IMR-90 (cell line): ENCODE results near the gene SCRN2.

Source experiments
- CEBPB ChIP-seq: IDR thresholded peaks from 2 replicates; pipeline ENCODE4 v1.6.1; 2012; ENCODE audit warnings: low read depth, low read length, improper control_type of control experiment
- CTCF ChIP-seq: conservative IDR thresholded peaks from 2 replicates; pipeline ENCODE4 v1.5.1; 2012; ENCODE audit warnings: mild to moderate bottlenecking, low read depth, low read length, improper control_type of control experiment
- MAFK ChIP-seq: IDR thresholded peaks from 2 replicates; pipeline ENCODE4 v1.6.1; 2012; ENCODE audit warnings: low read depth, low read length, improper control_type of control experiment
- MXI1 ChIP-seq: IDR thresholded peaks from 2 replicates; pipeline ENCODE4 v1.6.1; 2012; ENCODE audit warnings: low read depth, mild to moderate bottlenecking, low read length, moderate library complexity, borderline replicate concordance
- POLR2A ChIP-seq: IDR thresholded peaks from 2 replicates; pipeline ENCODE4 v1.6.1; 2012; ENCODE audit warnings: mild to moderate bottlenecking, low read depth, low read length
- RAD21 ChIP-seq: IDR thresholded peaks from 2 replicates; pipeline ENCODE4 v1.6.1; 2012; ENCODE audit warnings: low read length, improper control_type of control experiment
- SMC3 ChIP-seq: fragments of 150-350 bp; IDR thresholded peaks from 2 replicates; pipeline ENCODE4 v1.6.1; 2016; ENCODE audit warnings: low read depth, mild to moderate bottlenecking, antibody characterized with exemption, low read length, moderate library complexity
- USF2 ChIP-seq: fragments of 150-350 bp; IDR thresholded peaks from 2 replicates; pipeline ENCODE4 v1.6.1; 2017; ENCODE audit warnings: mild to moderate bottlenecking, antibody characterized with exemption, low read length, low read depth

GRCh38 chr17:47806913-47807255, 34.2 kb downstream of the SCRN2 start:
- TF ChIP-seq CEBPB (no peak), CTCF (no peak), MAFK (no peak), RAD21 (no peak), POLR2A (no peak), SMC3 (no peak), MXI1 (no peak), USF2 (no peak)
